ENCODE data around the gene KCNJ2. TPM values are rescaled to one million over a fixed set of nuclear protein-coding genes. Genes with fewer than 3 reads are reported as not detected.

The KCNJ2 gene
- total RNA-seq, 1 donor from 2014 or later, result 10.8 TPM

- no peak for TF ChIP-seq POLR2A (IDR thresholded peaks at IDR 0.05)
- no peak for TF ChIP-seq CTCF (IDR thresholded peaks at IDR 0.05)
- no peak for TF ChIP-seq POLR2AphosphoS5 (IDR thresholded peaks at IDR 0.05; ENCODE audit: insufficient read depth in 1 of 2, low read depth in 1 of 2)
- no peaks in the 10 kb centered on the region for H3K4me1 ChIP-seq
- DNase-seq (ENCODE audit: extremely low spot score in 2 of 2), result no peak
- no peaks in the 10 kb centered on the region for H3K27me3 ChIP-seq
- no peaks in the 10 kb centered on the region for H3K9me3 ChIP-seq
- intact Hi-C loops (cut with DNase I), result no loop called here
- H3K4me3 ChIP-seq, result no peak overlapping the region
- H3K27ac ChIP-seq, result no peak overlapping the region
- H3K36me3 ChIP-seq, result no peaks in the 10 kb centered on the region
Observed at GRCh38 chr17:70158180-70158579, 11.2 kb upstream of the KCNJ2 start.

- Histone ChIP-seq H3K4me3 (no peak overlapping the region), H3K36me3 (no peaks in the 10 kb centered on the region), H3K27me3 (no peaks in the 10 kb centered on the region), H3K27ac (no peak overlapping the region), H3K9me3 (no peaks in the 10 kb centered on the region), H3K4me1 (no peaks in the 10 kb centered on the region)
- DNase-seq (ENCODE audit: extremely low spot score in 2 of 2), result no peak
- TF ChIP-seq POLR2AphosphoS5 (IDR thresholded peaks at IDR 0.05; ENCODE audit: insufficient read depth in 1 of 2, low read depth in 1 of 2), result no peak
- TF ChIP-seq POLR2A (IDR thresholded peaks at IDR 0.05), result no peak
- TF ChIP-seq CTCF (IDR thresholded peaks at IDR 0.05), result no peak
- intact Hi-C loops (cut with DNase I), result no loop called here
Observed at GRCh38 chr17:70158591-70158990, 10.7 kb upstream of the KCNJ2 start.

DNA sequence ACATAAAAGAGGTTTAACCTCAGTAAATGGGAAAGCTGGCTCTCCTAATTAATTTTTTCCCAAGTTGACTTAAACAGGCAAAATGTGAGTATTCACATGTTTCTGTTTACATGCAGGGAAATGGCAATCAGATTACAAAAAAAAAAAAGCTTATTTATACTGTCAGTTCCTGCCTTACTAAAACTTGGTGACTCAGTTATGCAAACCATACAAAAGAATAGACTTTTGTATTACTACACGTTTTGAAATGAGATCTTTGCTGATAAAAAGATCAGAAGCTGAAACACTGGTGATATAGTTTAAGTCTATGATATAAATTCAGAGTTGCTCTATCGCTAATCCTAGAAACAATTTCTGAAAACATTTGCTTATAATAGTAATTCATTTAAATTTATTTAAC lies 9.4 kb upstream of the KCNJ2 start:
- H3K4me1 ChIP-seq, result no peaks in the 10 kb centered on the region
- H3K27me3 ChIP-seq, result no peaks in the 10 kb centered on the region
- H3K27ac ChIP-seq, result no peak overlapping the region
- DNase-seq (ENCODE audit: extremely low spot score in 2 of 2), result no peak
- H3K9me3 ChIP-seq, result no peaks in the 10 kb centered on the region
- no peaks in the 10 kb centered on the region for H3K36me3 ChIP-seq
- intact Hi-C loops (cut with DNase I), result loop anchor here (10.0 kb wide), 1 partner anchor 455 kb away; no protein-coding TSS in a partner anchor
- H3K4me3 ChIP-seq, result no peak overlapping the region
- TF ChIP-seq POLR2A (IDR thresholded peaks at IDR 0.05) (no peak), CTCF (IDR thresholded peaks at IDR 0.05) (no peak), POLR2AphosphoS5 (IDR thresholded peaks at IDR 0.05; ENCODE audit: insufficient read depth in 1 of 2, low read depth in 1 of 2) (no peak)

GRCh38 chr17:70161519-70161918 lies 7.8 kb upstream of the KCNJ2 start:
- Histone ChIP-seq H3K4me3 (no peak overlapping the region), H3K27me3 (no peaks in the 10 kb centered on the region), H3K9me3 (no peaks in the 10 kb centered on the region), H3K36me3 (no peaks in the 10 kb centered on the region), H3K27ac (no peak overlapping the region), H3K4me1 (no peaks in the 10 kb centered on the region)
- no peak for DNase-seq (ENCODE audit: extremely low spot score in 2 of 2)
- TF ChIP-seq POLR2AphosphoS5 (IDR thresholded peaks at IDR 0.05; ENCODE audit: insufficient read depth in 1 of 2, low read depth in 1 of 2) (no peak), POLR2A (IDR thresholded peaks at IDR 0.05) (no peak), CTCF (IDR thresholded peaks at IDR 0.05) (no peak)
- intact Hi-C loops (cut with DNase I), result loop anchor here (10.0 kb wide), 1 partner anchor 457 kb away; no protein-coding TSS in a partner anchor

DNA sequence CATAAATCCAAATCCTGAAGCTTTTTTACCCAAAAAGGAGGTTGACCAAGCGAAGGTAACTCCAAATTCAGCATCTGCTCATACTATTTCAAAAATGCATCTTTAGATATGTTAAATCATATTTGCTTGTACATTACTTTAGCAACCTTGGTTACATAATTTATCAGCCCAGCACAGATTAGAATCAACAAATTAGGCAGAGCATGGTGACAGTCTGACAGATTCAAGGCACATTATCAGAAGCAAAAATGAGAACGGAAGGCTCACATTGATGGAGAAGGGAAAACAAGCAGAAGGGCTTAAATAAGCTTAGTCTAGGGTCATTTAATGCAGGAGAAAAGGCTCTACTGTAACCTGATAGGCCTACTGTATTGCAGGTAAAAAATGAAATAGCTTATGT lies 3.9 kb upstream of the KCNJ2 start:
- Histone ChIP-seq H3K4me1 (peaks cover 13% of the 10 kb centered on the region), H3K27me3 (no peaks in the 10 kb centered on the region), H3K9me3 (no peaks in the 10 kb centered on the region), H3K4me3 (no peak overlapping the region), H3K36me3 (no peaks in the 10 kb centered on the region), H3K27ac (no peak overlapping the region)
- TF ChIP-seq POLR2AphosphoS5 (IDR thresholded peaks at IDR 0.05; ENCODE audit: insufficient read depth in 1 of 2, low read depth in 1 of 2) (no peak), CTCF (IDR thresholded peaks at IDR 0.05) (no peak), POLR2A (IDR thresholded peaks at IDR 0.05) (no peak)
- no peak for DNase-seq (ENCODE audit: extremely low spot score in 2 of 2)
- intact Hi-C loops (cut with DNase I), result loop anchor here (10.0 kb wide), 1 partner anchor 461 kb away; no protein-coding TSS in a partner anchor

Data from vagina (tissue), 2 donors.